ENCODE measurements around the gene CHMP1A.

DNA sequence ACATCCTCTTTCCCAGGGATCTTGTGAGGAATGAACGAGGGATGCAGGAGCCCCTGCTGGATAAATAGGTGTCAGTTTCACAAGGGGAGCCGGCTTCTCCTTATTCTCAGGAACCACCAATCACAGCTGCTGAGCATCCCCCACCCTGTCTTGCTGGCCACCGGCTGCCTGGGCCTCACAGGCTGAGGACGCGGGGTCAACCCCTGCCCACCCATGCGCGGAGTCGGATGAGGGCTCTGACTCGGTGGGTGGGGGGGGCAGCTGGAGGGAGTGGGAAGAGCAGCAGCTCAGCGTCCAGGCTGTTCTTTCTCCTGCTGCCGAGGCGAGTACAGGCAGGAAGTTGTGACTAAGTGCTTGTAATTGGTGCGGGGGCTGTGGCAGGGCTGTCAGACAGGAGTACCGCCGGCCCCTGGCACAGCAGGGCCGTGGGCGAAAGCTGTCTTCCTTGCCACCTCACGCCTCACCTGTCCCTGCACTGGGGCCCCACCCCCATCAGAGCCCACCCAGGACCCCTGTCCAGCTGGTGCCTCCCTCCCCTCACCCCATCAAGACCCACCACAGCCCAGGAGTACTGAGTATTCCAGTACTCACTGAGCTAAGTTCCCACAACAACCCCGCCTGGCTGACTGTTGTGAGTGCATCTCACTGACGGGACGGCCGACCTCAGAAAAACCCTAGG is 55.1 kb downstream of the CHMP1A start:
- no peak for TF ChIP-seq POLR2A (IDR thresholded peaks at IDR 0.05)
- TF ChIP-seq, protein P1, sequence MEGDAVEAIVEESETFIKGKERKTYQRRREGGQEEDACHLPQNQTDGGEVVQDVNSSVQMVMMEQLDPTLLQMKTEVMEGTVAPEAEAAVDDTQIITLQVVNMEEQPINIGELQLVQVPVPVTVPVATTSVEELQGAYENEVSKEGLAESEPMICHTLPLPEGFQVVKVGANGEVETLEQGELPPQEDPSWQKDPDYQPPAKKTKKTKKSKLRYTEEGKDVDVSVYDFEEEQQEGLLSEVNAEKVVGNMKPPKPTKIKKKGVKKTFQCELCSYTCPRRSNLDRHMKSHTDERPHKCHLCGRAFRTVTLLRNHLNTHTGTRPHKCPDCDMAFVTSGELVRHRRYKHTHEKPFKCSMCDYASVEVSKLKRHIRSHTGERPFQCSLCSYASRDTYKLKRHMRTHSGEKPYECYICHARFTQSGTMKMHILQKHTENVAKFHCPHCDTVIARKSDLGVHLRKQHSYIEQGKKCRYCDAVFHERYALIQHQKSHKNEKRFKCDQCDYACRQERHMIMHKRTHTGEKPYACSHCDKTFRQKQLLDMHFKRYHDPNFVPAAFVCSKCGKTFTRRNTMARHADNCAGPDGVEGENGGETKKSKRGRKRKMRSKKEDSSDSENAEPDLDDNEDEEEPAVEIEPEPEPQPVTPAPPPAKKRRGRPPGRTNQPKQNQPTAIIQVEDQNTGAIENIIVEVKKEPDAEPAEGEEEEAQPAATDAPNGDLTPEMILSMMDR (IDR thresholded peaks at IDR 0.05 in 4 of 5, conservative IDR thresholded peaks at IDR 0.05 in 1 of 5): no peak

Data from gastrocnemius medialis (tissue), 4 donors.